CD4-positive, alpha-beta T cell (primary cell): ENCODE measurements around the gene OR6J1. TPM values are rescaled to one million over a fixed set of nuclear protein-coding genes. Genes with fewer than 3 reads are reported as not detected.

Source experiments
- ATAC-seq: fragments of 200-7000 bp; cut with Tn5 transposase; one replicate; pipeline ENCODE4 v1.10.0; 2022; ENCODE audit warnings: mild to moderate bottlenecking; ENCODE audit not compliant: poor library complexity
- CTCF ChIA-PET: fragments of 350-600 bp; sonication (Branson Sonifier 250); formaldehyde crosslinking; loops from one replicate; lab custom pipeline; 2021; ENCODE audit warnings: antibody characterized with exemption, inconsistent platforms; lab: Charles Lee
- POLR2A ChIA-PET: fragments of 350-600 bp; sonication (Branson Sonifier 250); formaldehyde crosslinking; loops from one replicate; lab custom pipeline; 2021; ENCODE audit warnings: antibody characterized with exemption, inconsistent platforms; lab: Charles Lee
- DNase-seq, 14 experiments: peaks; one replicate each; pipeline ENCODE4 v3.0.0-alpha.2; 2013 to 2020; ENCODE audit warnings: mixed read lengths in 2 of 14
- H3K27ac ChIP-seq, 2 donors: one replicate each; pipeline versions ENCODE4 v1.5.1 to v1.7.0; 2013; ENCODE audit warnings: low read length in 2 of 2, low read depth in 1 of 2, mild to moderate bottlenecking in 1 of 2
- H3K27me3 ChIP-seq, 2 experiments: 1 replicate in 1 of 2; 2 replicates in 1 of 2; pipeline versions ENCODE4 v1.6.1 to v1.7.0; 2013; ENCODE audit warnings: low read length in 2 of 2, control low read depth in 1 of 2, mild to moderate bottlenecking in 1 of 2, moderate library complexity in 1 of 2; ENCODE audit not compliant: insufficient read depth in 2 of 2, control insufficient read depth in 1 of 2
- H3K36me3 ChIP-seq: one replicate; pipeline ENCODE4 v1.6.1; 2013; ENCODE audit warnings: low read length, control low read depth; ENCODE audit not compliant: insufficient read depth
- H3K4me1 ChIP-seq: one replicate; pipeline ENCODE4 v1.6.1; 2013; ENCODE audit warnings: low read length, control low read depth; ENCODE audit not compliant: insufficient read depth
- H3K4me3 ChIP-seq: one replicate; pipeline ENCODE4 v1.5.1; 2013; ENCODE audit warnings: mild to moderate bottlenecking, low read length, moderate library complexity
- H3K9me3 ChIP-seq, 2 experiments: 1 replicate in 1 of 2; 2 replicates in 1 of 2; pipeline versions ENCODE4 v1.6.1 to v1.7.0; 2013; ENCODE audit warnings: low read length in 2 of 2, mild to moderate bottlenecking in 2 of 2, control low read depth in 1 of 2, moderate library complexity in 1 of 2; ENCODE audit not compliant: control insufficient read depth in 1 of 2, insufficient read depth in 1 of 2
- H3K27ac Mint-ChIP-seq: one replicate; pipeline ENCODE4 v1.8.0; 2020; ENCODE audit warnings: mixed read lengths
- H3K27me3 Mint-ChIP-seq: one replicate; pipeline ENCODE4 v1.8.0; 2021; ENCODE audit warnings: mixed read lengths
- H3K36me3 Mint-ChIP-seq: one replicate; pipeline ENCODE4 v1.8.0; 2021; ENCODE audit warnings: low read depth, mixed read lengths
- H3K4me1 Mint-ChIP-seq: one replicate; pipeline ENCODE4 v1.8.0; 2021; ENCODE audit warnings: low read depth, mixed read lengths
- H3K4me3 Mint-ChIP-seq: one replicate; pipeline ENCODE4 v1.8.0; 2020; ENCODE audit warnings: mild to moderate bottlenecking, mixed read lengths
- H3K9me3 Mint-ChIP-seq: one replicate; pipeline ENCODE4 v1.8.0; 2020; ENCODE audit warnings: mixed read lengths
- CTCF ChIP-seq: fragments of 200-600 bp; IDR thresholded peaks from one replicate; pipeline ENCODE4 v1.8.0; 2022; ENCODE audit warnings: antibody characterized with exemption, mild to moderate bottlenecking
- intact Hi-C, 2 experiments: fragments of 100-400 bp; cut with DNase I in 1 of 2; cut with micrococcal nuclease in 1 of 2; formaldehyde crosslinking; loops; one replicate each; pipeline versions ENCODE4 v1.15.1 to v1.9.0; 2023 to 2025; cut with DNase I, micrococcal nuclease
- total RNA-seq, 174 experiments: library from RNA in 2 of 174; stranded (reverse) in 2 of 174; gene quantifications; one replicate each; pipeline ENCODE4 v1.2.3 and lab custom pipeline; 2021 to 2026

OR6J1 gene
- total RNA-seq, 2 experiments from 2014 or later: not detected

DNA sequence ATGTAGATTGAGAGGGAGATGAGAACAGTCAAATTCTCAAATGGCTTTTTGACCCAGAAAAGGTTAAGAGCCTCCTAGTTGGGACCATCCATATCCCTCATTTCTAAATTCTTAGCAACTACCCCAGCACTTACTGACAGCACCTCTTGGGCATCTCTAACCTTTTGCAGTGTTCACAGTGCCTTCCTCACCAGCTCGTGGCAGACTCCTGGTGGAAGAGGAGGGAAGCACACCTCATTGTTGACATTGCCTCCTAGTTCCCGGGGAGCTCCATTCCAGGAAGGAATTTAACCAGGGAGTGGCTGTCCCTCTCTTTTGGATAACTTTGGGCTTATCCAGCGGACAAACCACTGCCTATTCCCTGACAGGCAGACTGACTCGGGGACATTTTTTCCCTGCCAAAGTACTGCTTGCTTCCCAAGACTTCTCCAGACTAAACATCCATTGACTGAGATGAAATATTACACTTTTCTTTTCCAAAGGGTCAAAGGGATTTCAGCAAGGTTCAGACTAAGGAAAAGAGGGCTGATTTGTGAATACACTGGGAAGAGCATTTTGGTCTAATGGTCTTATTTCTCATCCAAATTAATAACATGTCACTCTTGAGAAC, 9.0 kb upstream of the OR6J1 start:
- Histone ChIP-seq H3K9me3 (no peaks in the 10 kb centered on the region), H3K4me1 (no peaks in the 10 kb centered on the region), H3K27me3 (no peaks in the 10 kb centered on the region), H3K4me3 (no peak overlapping the region), H3K27ac (no peak overlapping the region), H3K36me3 (no peaks in the 10 kb centered on the region)
- intact Hi-C loops: loop anchor here (1.0 to 10.0 kb wide), 5 partner anchors 66 to 528 kb away; partner anchors contain the start of gene DAD1 (in 1 of the 2)
- Mint-ChIP-seq H3K27me3 (no peaks in the 10 kb centered on the region), H3K4me3 (no peak overlapping the region), H3K4me1 (no peaks in the 10 kb centered on the region), H3K27ac (no peak overlapping the region), H3K36me3 (no peaks in the 10 kb centered on the region), H3K9me3 (no peaks in the 10 kb centered on the region)
- ChIA-PET POLR2A (interaction anchor here (0.5 to 2.5 kb wide), 6 partner anchors 55 to 96 kb away, joined by 4 to 17 read pairs (median 6); partner anchors contain the start of genes ABHD4 and DAD1), CTCF (interaction anchor here (0.7 to 3.1 kb wide), 10 partner anchors 52 to 812 kb away, joined by 3 to 47 read pairs (median 5); partner anchors contain the start of genes ABHD4 and DAD1)
- DNase-seq (peak; percentile 20 to 75 (median 37)), ATAC-seq (peak; percentile 90)
- peak; percentile 69 for TF ChIP-seq CTCF

DNA sequence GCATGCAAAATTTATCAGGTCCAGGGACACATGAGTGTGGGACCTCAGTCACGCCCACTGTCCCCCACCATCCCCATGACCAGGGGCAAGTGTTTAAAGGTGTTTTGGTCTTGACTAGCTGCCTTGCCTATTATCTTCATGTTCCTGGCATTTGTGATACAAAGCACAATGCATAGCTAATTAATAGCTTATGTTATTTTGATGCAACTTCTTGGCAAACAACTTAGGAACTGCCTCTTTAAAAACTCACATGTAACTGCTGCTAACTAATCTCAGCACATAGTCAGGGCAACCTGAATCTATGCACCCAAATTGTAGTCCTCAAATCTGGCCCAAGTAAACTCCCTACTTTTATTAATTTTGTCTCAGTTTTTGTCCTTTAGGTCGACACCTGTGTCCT, 7.4 kb upstream of the OR6J1 start:
- no peak for TF ChIP-seq CTCF
- ChIA-PET POLR2A (interaction anchor here (1.5 kb wide), 1 partner anchor 81 kb away, joined by 3 read pairs; no protein-coding TSS in a partner anchor), CTCF (interaction anchor here (1.6 to 2.6 kb wide), 3 partner anchors 53 to 81 kb away, joined by 7 to 12 read pairs (median 8); partner anchors contain the start of genes ABHD4 and DAD1)
- ATAC-seq: no peak
- DNase-seq: no peak
- Mint-ChIP-seq H3K36me3 (no peaks in the 10 kb centered on the region), H3K4me1 (no peaks in the 10 kb centered on the region), H3K27me3 (no peaks in the 10 kb centered on the region), H3K27ac (no peak overlapping the region), H3K4me3 (no peak overlapping the region), H3K9me3 (no peaks in the 10 kb centered on the region)
- H3K4me1 ChIP-seq: no peaks in the 10 kb centered on the region
- no peaks in the 10 kb centered on the region for H3K27me3 ChIP-seq
- H3K36me3 ChIP-seq: no peaks in the 10 kb centered on the region
- H3K27ac ChIP-seq: no peak overlapping the region
- intact Hi-C loops: loop anchor here (5.0 to 10.0 kb wide), 3 partner anchors 64 to 527 kb away; partner anchors contain the start of gene DAD1 (in 1 of the 2)
- H3K4me3 ChIP-seq: no peak overlapping the region
- H3K9me3 ChIP-seq: no peaks in the 10 kb centered on the region

DNA sequence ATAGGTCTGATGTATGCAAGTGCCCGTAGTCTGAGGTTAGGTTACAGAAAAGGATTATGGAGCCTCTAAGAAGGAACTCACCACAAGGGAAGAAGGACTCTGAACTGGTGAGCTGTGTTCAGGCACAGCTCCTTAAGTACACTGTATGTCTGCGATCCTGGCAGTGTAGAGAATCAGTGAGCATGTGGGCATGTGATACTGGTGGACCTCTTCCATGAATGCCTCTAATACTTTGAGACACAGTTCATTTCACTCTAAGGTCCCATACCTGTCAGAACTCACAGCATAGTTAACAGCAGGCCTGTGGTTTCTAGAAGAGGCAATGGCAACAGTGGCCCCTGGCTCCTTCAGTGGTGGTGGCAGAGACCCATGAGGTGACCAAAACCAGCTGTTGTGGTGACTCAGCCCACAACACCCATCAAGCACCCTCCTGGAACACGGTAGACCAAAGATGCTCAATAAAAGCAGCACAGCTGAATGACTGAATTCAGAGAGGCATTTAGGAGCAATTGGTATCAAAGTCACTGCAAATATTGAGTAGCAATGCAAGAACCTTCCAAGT, 6.9 kb upstream of the OR6J1 start:
- H3K4me3 Mint-ChIP-seq: no peak overlapping the region
- ATAC-seq (no peak), DNase-seq (no peak)
- H3K27ac Mint-ChIP-seq: no peak overlapping the region
- Histone ChIP-seq H3K9me3 (no peaks in the 10 kb centered on the region), H3K36me3 (no peaks in the 10 kb centered on the region), H3K27ac (no peak overlapping the region), H3K4me1 (no peaks in the 10 kb centered on the region), H3K4me3 (no peak overlapping the region), H3K27me3 (no peaks in the 10 kb centered on the region)
- H3K27me3 Mint-ChIP-seq: no peaks in the 10 kb centered on the region
- no peaks in the 10 kb centered on the region for H3K36me3 Mint-ChIP-seq
- TF ChIP-seq CTCF: no peak
- ChIA-PET CTCF (interaction anchor here (1.6 kb wide), 1 partner anchor 81 kb away, joined by 8 read pairs; no protein-coding TSS in a partner anchor), POLR2A (interaction anchor here (0.6 to 1.5 kb wide), 2 partner anchors 81 to 1040 kb away, joined by 3 read pairs; no protein-coding TSS in a partner anchor)
- H3K9me3 Mint-ChIP-seq: no peaks in the 10 kb centered on the region
- H3K4me1 Mint-ChIP-seq: no peaks in the 10 kb centered on the region
- intact Hi-C loops: loop anchor here (5.0 to 10.0 kb wide), 3 partner anchors 64 to 526 kb away; partner anchors contain the start of gene DAD1 (in 1 of the 2)
